ENCODE data around the gene PRPF18.

DNA sequence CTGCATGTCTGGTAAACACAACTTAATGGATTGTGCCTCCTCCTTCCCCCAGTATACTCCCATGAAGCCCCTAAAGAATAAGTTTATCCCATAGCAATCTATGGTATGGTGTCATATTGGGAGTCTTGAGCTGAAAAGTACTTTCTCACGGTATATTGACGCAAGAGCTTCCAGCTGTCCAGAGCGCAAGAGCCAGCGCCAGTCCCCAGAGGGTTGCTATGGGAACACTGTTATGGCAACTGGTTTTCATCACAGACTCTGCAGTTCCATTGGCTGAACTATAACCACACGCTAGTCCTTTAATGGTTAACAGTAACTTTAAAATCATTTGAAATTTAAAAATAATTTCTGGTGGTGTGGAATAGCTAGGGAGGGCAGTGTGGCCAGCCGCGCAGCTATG lies 46.9 kb downstream of the PRPF18 start:
- no peak for TF ChIP-seq POLR2A (IDR thresholded peaks at IDR 0.05)
- TF ChIP-seq, protein P1, sequence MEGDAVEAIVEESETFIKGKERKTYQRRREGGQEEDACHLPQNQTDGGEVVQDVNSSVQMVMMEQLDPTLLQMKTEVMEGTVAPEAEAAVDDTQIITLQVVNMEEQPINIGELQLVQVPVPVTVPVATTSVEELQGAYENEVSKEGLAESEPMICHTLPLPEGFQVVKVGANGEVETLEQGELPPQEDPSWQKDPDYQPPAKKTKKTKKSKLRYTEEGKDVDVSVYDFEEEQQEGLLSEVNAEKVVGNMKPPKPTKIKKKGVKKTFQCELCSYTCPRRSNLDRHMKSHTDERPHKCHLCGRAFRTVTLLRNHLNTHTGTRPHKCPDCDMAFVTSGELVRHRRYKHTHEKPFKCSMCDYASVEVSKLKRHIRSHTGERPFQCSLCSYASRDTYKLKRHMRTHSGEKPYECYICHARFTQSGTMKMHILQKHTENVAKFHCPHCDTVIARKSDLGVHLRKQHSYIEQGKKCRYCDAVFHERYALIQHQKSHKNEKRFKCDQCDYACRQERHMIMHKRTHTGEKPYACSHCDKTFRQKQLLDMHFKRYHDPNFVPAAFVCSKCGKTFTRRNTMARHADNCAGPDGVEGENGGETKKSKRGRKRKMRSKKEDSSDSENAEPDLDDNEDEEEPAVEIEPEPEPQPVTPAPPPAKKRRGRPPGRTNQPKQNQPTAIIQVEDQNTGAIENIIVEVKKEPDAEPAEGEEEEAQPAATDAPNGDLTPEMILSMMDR (IDR thresholded peaks at IDR 0.05): no peak
